HUES6 (cell line): ENCODE results near the gene TMED5.
"Not testable (repeated sequence)": the region's sequence is repeated elsewhere in the genome, so short reads cannot be mapped to it uniquely, and the experiment has no call there.

ENCODE experiments used
- H3K27ac ChIP-seq: 2 replicates; pipeline ENCODE4 v1.7.0; 2013; ENCODE audit warnings: low read depth, mild to moderate bottlenecking, low read length, inconsistent platforms
- H3K27me3 ChIP-seq: 2 replicates; pipeline ENCODE4 v1.6.1; 2013; ENCODE audit warnings: low read length; ENCODE audit not compliant: control insufficient read depth, insufficient read depth
- H3K36me3 ChIP-seq: 2 replicates; pipeline ENCODE4 v1.6.1; 2013; ENCODE audit warnings: low read length; ENCODE audit not compliant: control insufficient read depth, insufficient read depth
- H3K4me1 ChIP-seq: 2 replicates; pipeline ENCODE4 v1.6.1; 2013; ENCODE audit warnings: low read length; ENCODE audit not compliant: control insufficient read depth, insufficient read depth
- H3K4me3 ChIP-seq: 2 replicates; pipeline ENCODE4 v1.5.1; 2013; ENCODE audit warnings: low read depth, low read length
- H3K9ac ChIP-seq: one replicate; pipeline ENCODE4 v1.6.1; 2013; ENCODE audit warnings: mild to moderate bottlenecking, low read length
- H3K9me3 ChIP-seq: 2 replicates; pipeline ENCODE4 v1.6.1; 2013; ENCODE audit warnings: low read depth, low read length; ENCODE audit not compliant: control insufficient read depth, insufficient read depth

Gene TMED5

GRCh38 chr1:93179886-93180722 is at the start of gene TMED5:
TMED5 (minus strand) TSS chr1:93180413; CDS start chr1:93180242, 171 bp downstream.
- H3K4me1 ChIP-seq: no peaks in the 10 kb centered on the region; the same call in 1 of the 2 replicates

DNA sequence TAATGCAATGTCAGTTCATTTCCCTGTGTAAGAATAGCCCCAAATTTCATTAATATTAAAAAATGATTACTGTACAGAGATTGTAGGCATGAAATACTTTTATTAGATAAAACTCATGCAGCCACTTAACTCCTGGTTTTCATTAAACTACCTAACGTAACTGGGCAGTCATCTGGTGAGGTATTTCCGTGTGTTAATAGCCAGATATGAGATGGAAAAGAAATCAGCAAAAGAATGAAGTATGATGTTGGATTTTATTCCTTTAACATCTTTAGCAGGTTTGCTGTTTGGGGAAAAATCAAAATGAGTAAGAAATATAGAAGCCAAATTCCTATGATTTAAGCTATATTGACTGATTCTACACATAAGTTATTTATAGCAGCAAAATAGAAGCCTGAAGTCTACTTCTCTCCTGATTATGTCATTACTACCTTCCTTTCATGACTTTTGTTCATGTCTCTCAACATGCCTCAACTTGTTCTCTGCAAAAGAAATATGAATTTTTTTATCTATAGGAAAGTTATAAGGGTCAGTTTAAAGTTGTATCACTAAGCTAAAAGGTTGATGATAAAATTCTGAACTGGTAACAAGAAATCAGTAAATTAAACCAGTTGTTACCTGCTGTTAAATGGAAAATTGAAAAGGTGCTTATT is 42.9 kb upstream of the TMED5 start:
- Histone ChIP-seq H3K27me3 (no peaks in the 10 kb centered on the region), H3K4me1 (no peaks in the 10 kb centered on the region), H3K27ac (no peak overlapping the region), H3K4me3 (no peak overlapping the region), H3K9me3 (peaks cover 3% of the 10 kb centered on the region), H3K36me3 (peaks cover 81% of the 10 kb centered on the region), H3K9ac (no peak overlapping the region)

More at GRCh38 chr1:93179886-93180722, at the start of gene TMED5:
- H3K9me3 ChIP-seq: no peaks in the 10 kb centered on the region
- H3K27me3 ChIP-seq: no peaks in the 10 kb centered on the region
- peak within 1 kb of the TSS; percentile 36; the same call in 1 of the 2 replicates for H3K27ac ChIP-seq
- H3K9ac ChIP-seq: peak within 1 kb of the TSS; percentile 88
- H3K36me3 ChIP-seq: peaks cover 2% of the 10 kb centered on the region; the same call in 1 of the 2 replicates
- H3K4me3 ChIP-seq: peak within 1 kb of the TSS; percentile 81

- H3K27me3 ChIP-seq: no peaks in the 10 kb centered on the region
- H3K27ac ChIP-seq: peak overlapping the region; percentile 47; the same call in 1 of the 2 replicates
- no peaks in the 10 kb centered on the region for H3K4me1 ChIP-seq
- peaks cover 3% of the 10 kb centered on the region for H3K9me3 ChIP-seq
- no peak overlapping the region for H3K4me3 ChIP-seq
- H3K36me3 ChIP-seq: peaks cover 86% of the 10 kb centered on the region
- H3K9ac ChIP-seq: no peak overlapping the region
Measured at GRCh38 chr1:93221913-93222312, 41.7 kb upstream of the TMED5 start.

DNA sequence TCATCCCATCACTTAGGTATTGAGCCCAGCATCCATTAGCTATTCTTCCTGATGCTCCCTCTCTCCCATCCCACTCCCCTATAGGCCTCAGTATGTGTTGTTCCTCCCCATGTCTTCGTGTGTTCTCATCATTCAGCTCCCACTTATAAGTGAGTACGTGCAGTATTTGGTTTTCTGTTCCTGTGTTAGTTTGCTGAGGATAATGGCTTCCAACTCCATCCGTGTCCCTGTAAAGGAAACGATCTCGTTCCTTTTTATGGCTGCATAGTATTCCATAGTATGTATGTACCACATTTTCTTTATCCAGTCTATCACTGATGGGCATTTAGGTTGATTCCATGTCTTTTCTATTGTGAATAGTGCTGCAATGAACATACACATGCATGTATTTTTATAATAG is 40.5 kb upstream of the TMED5 start:
- peaks cover 86% of the 10 kb centered on the region for H3K36me3 ChIP-seq
- H3K9ac ChIP-seq, H3K9me3 ChIP-seq, H3K27me3 ChIP-seq, H3K27ac ChIP-seq, H3K4me1 ChIP-seq, H3K4me3 ChIP-seq: not testable (repeated sequence)

- Histone ChIP-seq H3K27ac (no peak overlapping the region), H3K36me3 (peaks cover 85% of the 10 kb centered on the region), H3K4me1 (no peaks in the 10 kb centered on the region), H3K27me3 (no peaks in the 10 kb centered on the region), H3K4me3 (no peak overlapping the region), H3K9me3 (peaks cover 3% of the 10 kb centered on the region), H3K9ac (no peak overlapping the region)
Measured at GRCh38 chr1:93219443-93219842, 39.2 kb upstream of the TMED5 start.

GRCh38 chr1:93215322-93215721 is 35.1 kb upstream of the TMED5 start:
- Histone ChIP-seq H3K27me3 (no peaks in the 10 kb centered on the region), H3K9me3 (no peaks in the 10 kb centered on the region; the same call in 1 of the 2 replicates), H3K27ac (no peak overlapping the region), H3K36me3 (peaks cover 69% of the 10 kb centered on the region), H3K4me3 (no peak overlapping the region), H3K9ac (no peak overlapping the region), H3K4me1 (no peaks in the 10 kb centered on the region)

GRCh38 chr1:93207211-93207610 is 27.0 kb upstream of the TMED5 start:
- Histone ChIP-seq H3K4me1 (no peaks in the 10 kb centered on the region), H3K27me3 (no peaks in the 10 kb centered on the region), H3K9me3 (no peaks in the 10 kb centered on the region), H3K9ac (no peak overlapping the region), H3K4me3 (no peak overlapping the region), H3K27ac (no peak overlapping the region), H3K36me3 (peaks cover 68% of the 10 kb centered on the region)

DNA sequence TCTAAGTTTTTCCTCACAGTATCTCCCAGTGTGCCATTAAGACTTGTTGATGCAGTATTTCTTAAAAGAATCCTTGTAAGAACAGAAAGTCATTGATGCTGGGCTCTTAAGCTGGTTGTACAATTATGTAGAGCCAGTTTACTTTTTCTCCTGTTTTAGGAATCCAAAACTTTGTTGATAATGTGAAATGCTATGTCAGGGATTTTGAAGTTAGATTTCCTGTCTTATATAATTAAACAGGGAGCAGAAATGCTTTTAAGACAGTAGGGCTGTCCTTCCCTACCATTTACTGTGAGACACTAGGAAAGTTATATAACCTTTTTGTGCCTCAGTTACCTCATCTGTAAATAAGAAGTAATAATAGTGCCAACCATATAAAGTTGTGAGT is 26.3 kb upstream of the TMED5 start:
- Histone ChIP-seq H3K27ac (no peak overlapping the region), H3K9ac (no peak overlapping the region), H3K4me3 (no peak overlapping the region), H3K27me3 (no peaks in the 10 kb centered on the region), H3K36me3 (peaks cover 71% of the 10 kb centered on the region), H3K9me3 (no peaks in the 10 kb centered on the region), H3K4me1 (no peaks in the 10 kb centered on the region)

DNA sequence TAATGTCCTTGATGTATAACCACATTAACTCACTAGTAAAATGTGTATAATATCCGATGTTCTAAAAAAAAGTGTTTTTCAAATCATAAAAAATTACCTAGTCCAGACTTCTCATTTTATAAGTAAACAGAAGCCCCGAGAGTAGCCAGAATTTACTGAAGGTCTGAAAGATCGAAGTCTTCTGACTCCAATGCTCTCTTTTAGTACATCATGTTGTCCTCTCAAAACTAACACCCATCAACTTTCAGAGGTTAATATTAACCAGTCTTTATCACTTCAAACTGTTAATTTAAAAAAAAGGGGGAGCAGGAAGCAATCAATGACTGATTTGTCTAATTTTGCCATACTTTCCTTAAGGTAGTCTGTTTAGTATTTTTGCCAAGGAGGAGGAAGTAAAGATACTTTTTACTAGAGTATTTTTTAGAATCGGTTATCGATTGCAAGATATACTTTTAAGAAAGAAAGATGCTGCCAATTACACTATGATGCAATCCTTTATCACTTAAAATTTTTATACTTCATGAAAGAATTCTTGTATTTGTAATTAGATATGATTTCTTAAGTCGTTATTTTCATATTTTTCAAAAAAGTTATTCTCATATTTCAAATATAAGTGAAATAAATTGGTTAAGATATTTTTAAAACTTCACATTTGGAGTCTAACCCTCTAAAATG is 25.8 kb upstream of the TMED5 start:
- Histone ChIP-seq H3K27ac (no peak overlapping the region), H3K36me3 (peaks cover 72% of the 10 kb centered on the region)

DNA sequence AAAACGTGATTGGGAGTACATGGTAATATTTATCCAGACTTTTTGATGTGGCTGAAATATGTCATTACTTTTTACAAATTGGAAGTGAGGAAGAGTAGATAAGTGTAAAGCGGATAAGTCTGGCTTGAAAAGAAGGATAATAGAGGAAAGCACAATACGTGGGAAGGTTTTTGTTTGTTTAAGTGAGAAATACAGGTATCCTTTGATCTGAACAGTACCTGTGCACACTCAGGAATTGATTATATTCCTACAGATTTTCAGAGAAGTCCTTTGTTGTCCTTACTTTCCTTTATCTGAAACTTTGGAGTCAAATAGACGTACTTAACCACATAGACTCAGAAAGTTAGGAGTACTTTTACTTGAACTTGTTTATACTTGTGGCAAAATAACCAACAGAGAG is 20.5 kb upstream of the TMED5 start:
- Histone ChIP-seq H3K4me3 (no peak overlapping the region), H3K4me1 (no peaks in the 10 kb centered on the region), H3K9ac (no peak overlapping the region), H3K27ac (no peak overlapping the region), H3K9me3 (no peaks in the 10 kb centered on the region), H3K36me3 (peaks cover 74% of the 10 kb centered on the region), H3K27me3 (no peaks in the 10 kb centered on the region)

More for the DNA sequence above, 25.8 kb upstream of the TMED5 start:
- Histone ChIP-seq H3K27me3 (no peaks in the 10 kb centered on the region), H3K9ac (no peak overlapping the region), H3K9me3 (no peaks in the 10 kb centered on the region), H3K4me3 (no peak overlapping the region), H3K4me1 (no peaks in the 10 kb centered on the region)
